Liver (tissue), 9 donors: ENCODE measurements around the gene PRKCSH. TPM values are rescaled to one million over a fixed set of nuclear protein-coding genes. Genes with fewer than 3 reads are reported as not detected.
"Not testable (repeated sequence)": the region's sequence is repeated elsewhere in the genome, so short reads cannot be mapped to it uniquely, and the experiment has no call there.

ENCODE experiments used
- DNase-seq: peaks from one replicate; pipeline ENCODE4 v3.0.0-alpha.2; 2017; ENCODE audit warnings: low spot score
- H3K27ac ChIP-seq, 2 donors: one replicate each; pipeline ENCODE4 v1.7.0; 2013; ENCODE audit warnings: inconsistent platforms in 2 of 2, low read length in 2 of 2, control low read depth in 1 of 2, low read depth in 1 of 2, mild to moderate bottlenecking in 1 of 2
- H3K27me3 ChIP-seq, 4 donors: one replicate each; pipeline versions ENCODE4 v1.6.1 to v1.7.0; 2013; ENCODE audit warnings: low read length in 3 of 4, inconsistent platforms in 1 of 4, mild to moderate bottlenecking in 1 of 4, moderate library complexity in 1 of 4; ENCODE audit not compliant: control insufficient read depth in 4 of 4, insufficient read depth in 4 of 4
- H3K36me3 ChIP-seq, 4 donors: one replicate each; pipeline versions ENCODE4 v1.6.1 to v1.7.0; 2013; ENCODE audit warnings: low read length in 3 of 4, mild to moderate bottlenecking in 3 of 4, low read depth in 1 of 4, moderate library complexity in 1 of 4; ENCODE audit not compliant: control insufficient read depth in 4 of 4, insufficient read depth in 3 of 4
- H3K4me1 ChIP-seq, 4 donors: one replicate each; pipeline versions ENCODE4 v1.6.1 to v1.7.0; 2013; ENCODE audit warnings: low read length in 3 of 4, mild to moderate bottlenecking in 3 of 4, moderate library complexity in 1 of 4; ENCODE audit not compliant: control insufficient read depth in 4 of 4, insufficient read depth in 4 of 4
- H3K4me3 ChIP-seq, 3 donors: one replicate each; pipeline versions ENCODE4 v1.6.1 to v1.7.0; 2013; ENCODE audit warnings: low read length in 3 of 3, control low read depth in 1 of 3, low read depth in 1 of 3, mild to moderate bottlenecking in 1 of 3
- H3K9ac ChIP-seq, 2 donors: one replicate each; pipeline ENCODE4 v1.7.0; 2013; ENCODE audit warnings: low read length in 2 of 2, mild to moderate bottlenecking in 2 of 2, moderate library complexity in 2 of 2, control low read depth in 1 of 2, low read depth in 1 of 2
- H3K9me3 ChIP-seq, 4 donors: one replicate each; pipeline versions ENCODE4 v1.6.1 to v1.7.0; 2013; ENCODE audit warnings: low read length in 3 of 4; ENCODE audit not compliant: control insufficient read depth in 4 of 4
- EGR1 ChIP-seq, 2 donors: IDR thresholded peaks; 2 replicates each; pipeline ENCODE4 v1.6.1; 2016 to 2018; ENCODE audit warnings: antibody characterized with exemption in 2 of 2, low read depth in 2 of 2
- FOXA1 ChIP-seq: IDR thresholded peaks from 2 replicates; pipeline ENCODE4 v1.6.1; 2016; ENCODE audit warnings: antibody characterized with exemption
- FOXA2 ChIP-seq: IDR thresholded peaks from 2 replicates; pipeline ENCODE4 v1.6.1; 2016; ENCODE audit warnings: antibody characterized with exemption
- HNF4A ChIP-seq, 2 donors: conservative IDR thresholded peaks; 2 replicates each; pipeline ENCODE4 v1.6.1; 2016; ENCODE audit warnings: antibody characterized with exemption in 2 of 2, mild to moderate bottlenecking in 2 of 2
- HNF4G ChIP-seq: IDR thresholded peaks from 2 replicates; pipeline ENCODE4 v1.6.1; 2016; ENCODE audit warnings: antibody characterized with exemption
- JUND ChIP-seq, 2 donors: IDR thresholded peaks; 2 replicates each; pipeline ENCODE4 v1.6.1; 2016; ENCODE audit warnings: antibody characterized with exemption in 2 of 2
- NR2F2 ChIP-seq: IDR thresholded peaks from 2 replicates; pipeline ENCODE4 v1.6.1; 2016; ENCODE audit warnings: antibody characterized with exemption
- RAD21 ChIP-seq, 2 donors: IDR thresholded peaks; 2 replicates each; pipeline ENCODE4 v1.6.1; 2016; ENCODE audit warnings: antibody characterized with exemption in 2 of 2, mild to moderate bottlenecking in 2 of 2
- RXRA ChIP-seq, 2 donors: IDR thresholded peaks; 2 replicates each; pipeline ENCODE4 v1.6.1; 2017 to 2018; ENCODE audit warnings: antibody characterized with exemption in 2 of 2, mild to moderate bottlenecking in 1 of 2
- SP1 ChIP-seq: IDR thresholded peaks from 2 replicates; pipeline ENCODE4 v1.6.1; 2018; ENCODE audit warnings: antibody characterized with exemption, mild to moderate bottlenecking
- TAF1 ChIP-seq: conservative IDR thresholded peaks from 2 replicates; pipeline ENCODE4 v1.6.1; 2016; ENCODE audit warnings: antibody characterized with exemption, mild to moderate bottlenecking
- YY1 ChIP-seq: IDR thresholded peaks from 2 replicates; pipeline ENCODE4 v1.6.1; 2016; ENCODE audit warnings: antibody characterized with exemption, mild to moderate bottlenecking
- WGBS: extraction: QIAGEN DNeasy Blood & Tissue Kit; methylation state at CpG from one replicate; pipeline ENCODE4 v1.1.7; 2013; 5-methylcytosine and 5-hydroxymethylcytosine counted together
- polyA plus RNA-seq, 2 donors: library from polyadenylated mRNA; stranded (reverse) in 1 of 2; unstranded in 1 of 2; fragments of 200-250 nt in 1 of 2; fragments of >200 nt in 1 of 2; fragmentation: Nextera tagmentation in 1 of 2; extraction: Ambion mirVana in 1 of 2; gene quantifications; one replicate each; pipeline versions ENCODE4 v1.2.1 to v1.2.3, GENCODE V29; 2013 to 2015
- total RNA-seq, 2 donors: library from RNA; depleted of rRNA; stranded (reverse); fragments of >200 nt; gene quantifications; one replicate each; pipeline ENCODE4 v1.2.3, GENCODE V29; 2014
- TF ChIP-seq, protein P1 (sequence below): IDR thresholded peaks from 2 replicates; pipeline ENCODE4 v1.6.1; 2016; ENCODE audit warnings: antibody characterized with exemption, mild to moderate bottlenecking
- TF ChIP-seq, protein P2 (sequence below): IDR thresholded peaks from 2 replicates; pipeline ENCODE4 v1.6.1; 2016; ENCODE audit warnings: antibody characterized with exemption
- donor health status: healthy.
- donor health status: healthy.
- donor health status: healthy.
- donor health status: healthy.
- donor health status: healthy.

The PRKCSH gene
- total and polyA plus RNA-seq, 4 donors = 42.9 to 165 (median 78.3) TPM

DNA sequence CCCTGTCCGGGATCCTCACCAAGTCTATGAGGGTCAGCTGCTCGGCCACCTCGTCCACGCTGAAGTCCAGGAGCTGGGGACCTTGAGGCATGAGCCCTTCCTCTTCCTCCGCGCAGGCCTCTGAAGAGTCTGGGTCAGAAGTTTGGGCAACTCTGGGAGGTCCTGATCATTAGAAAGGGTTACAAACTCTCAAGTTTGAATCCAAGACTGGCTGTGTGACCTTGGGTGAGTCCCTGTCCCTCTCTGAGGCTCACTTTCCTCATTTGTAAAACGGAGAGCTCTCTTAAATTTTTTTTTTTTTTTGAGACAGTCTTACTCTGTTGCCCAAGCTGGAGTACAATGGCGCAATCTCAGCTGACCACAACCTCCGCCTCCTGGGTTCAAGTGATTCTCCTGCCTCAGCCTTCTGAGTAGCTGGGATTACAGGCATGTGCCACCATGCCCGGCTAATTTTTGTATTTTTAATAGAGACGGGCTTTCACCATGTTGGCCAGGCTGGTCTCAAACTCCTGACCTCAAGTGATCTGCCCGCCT lies 28.7 kb upstream of the PRKCSH start:
- not testable (repeated sequence) for DNase-seq, H3K4me3 ChIP-seq, H3K9me3 ChIP-seq, H3K4me1 ChIP-seq, H3K27ac ChIP-seq, H3K36me3 ChIP-seq, H3K27me3 ChIP-seq, H3K9ac ChIP-seq
- 90% methylated on average over 12 of the region's 12 CpGs for WGBS

DNA sequence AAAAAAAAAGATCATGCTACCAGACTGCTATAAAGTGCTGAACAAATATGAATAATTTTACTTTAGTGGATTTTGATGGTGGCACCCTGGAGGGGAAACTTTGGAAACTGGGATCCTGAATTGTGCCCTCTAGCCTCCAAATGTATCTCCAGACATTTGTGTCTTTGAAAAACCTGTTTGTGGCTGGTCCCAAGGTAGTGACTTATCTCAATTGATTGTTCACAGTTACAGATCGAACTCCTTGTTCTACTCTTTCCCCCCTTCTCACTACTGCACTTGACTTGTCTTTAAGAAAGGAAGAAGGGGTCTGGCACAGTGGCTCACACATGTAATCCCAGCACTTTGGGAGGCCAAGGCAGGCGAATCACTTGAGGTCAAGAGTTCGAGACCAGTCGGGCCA lies 26.8 kb upstream of the PRKCSH start:
- Histone ChIP-seq H3K9ac (no peak overlapping the region), H3K4me3 (no peak overlapping the region), H3K27ac (no peak overlapping the region), H3K27me3 (no peaks in the 10 kb centered on the region), H3K4me1 (no peaks in the 10 kb centered on the region), H3K9me3 (no peaks in the 10 kb centered on the region), H3K36me3 (peaks cover 0 to 5% (median 0%) of the 10 kb centered on the region in 4 donors)
- no peak for DNase-seq
- TF ChIP-seq TAF1 (no peak), RAD21 (IDR thresholded peaks at IDR 0.05) (no peak), RXRA (IDR thresholded peaks at IDR 0.05) (no peak), FOXA1 (no peak), SP1 (no peak), EGR1 (IDR thresholded peaks at IDR 0.05; ENCODE audit: low read depth in 2 of 2) (no peak), FOXA2 (no peak), JUND (IDR thresholded peaks at IDR 0.05) (no peak), NR2F2 (no peak)
- TF ChIP-seq, protein P1, sequence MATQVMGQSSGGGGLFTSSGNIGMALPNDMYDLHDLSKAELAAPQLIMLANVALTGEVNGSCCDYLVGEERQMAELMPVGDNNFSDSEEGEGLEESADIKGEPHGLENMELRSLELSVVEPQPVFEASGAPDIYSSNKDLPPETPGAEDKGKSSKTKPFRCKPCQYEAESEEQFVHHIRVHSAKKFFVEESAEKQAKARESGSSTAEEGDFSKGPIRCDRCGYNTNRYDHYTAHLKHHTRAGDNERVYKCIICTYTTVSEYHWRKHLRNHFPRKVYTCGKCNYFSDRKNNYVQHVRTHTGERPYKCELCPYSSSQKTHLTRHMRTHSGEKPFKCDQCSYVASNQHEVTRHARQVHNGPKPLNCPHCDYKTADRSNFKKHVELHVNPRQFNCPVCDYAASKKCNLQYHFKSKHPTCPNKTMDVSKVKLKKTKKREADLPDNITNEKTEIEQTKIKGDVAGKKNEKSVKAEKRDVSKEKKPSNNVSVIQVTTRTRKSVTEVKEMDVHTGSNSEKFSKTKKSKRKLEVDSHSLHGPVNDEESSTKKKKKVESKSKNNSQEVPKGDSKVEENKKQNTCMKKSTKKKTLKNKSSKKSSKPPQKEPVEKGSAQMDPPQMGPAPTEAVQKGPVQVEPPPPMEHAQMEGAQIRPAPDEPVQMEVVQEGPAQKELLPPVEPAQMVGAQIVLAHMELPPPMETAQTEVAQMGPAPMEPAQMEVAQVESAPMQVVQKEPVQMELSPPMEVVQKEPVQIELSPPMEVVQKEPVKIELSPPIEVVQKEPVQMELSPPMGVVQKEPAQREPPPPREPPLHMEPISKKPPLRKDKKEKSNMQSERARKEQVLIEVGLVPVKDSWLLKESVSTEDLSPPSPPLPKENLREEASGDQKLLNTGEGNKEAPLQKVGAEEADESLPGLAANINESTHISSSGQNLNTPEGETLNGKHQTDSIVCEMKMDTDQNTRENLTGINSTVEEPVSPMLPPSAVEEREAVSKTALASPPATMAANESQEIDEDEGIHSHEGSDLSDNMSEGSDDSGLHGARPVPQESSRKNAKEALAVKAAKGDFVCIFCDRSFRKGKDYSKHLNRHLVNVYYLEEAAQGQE = no peak
- TF ChIP-seq, protein P2, sequence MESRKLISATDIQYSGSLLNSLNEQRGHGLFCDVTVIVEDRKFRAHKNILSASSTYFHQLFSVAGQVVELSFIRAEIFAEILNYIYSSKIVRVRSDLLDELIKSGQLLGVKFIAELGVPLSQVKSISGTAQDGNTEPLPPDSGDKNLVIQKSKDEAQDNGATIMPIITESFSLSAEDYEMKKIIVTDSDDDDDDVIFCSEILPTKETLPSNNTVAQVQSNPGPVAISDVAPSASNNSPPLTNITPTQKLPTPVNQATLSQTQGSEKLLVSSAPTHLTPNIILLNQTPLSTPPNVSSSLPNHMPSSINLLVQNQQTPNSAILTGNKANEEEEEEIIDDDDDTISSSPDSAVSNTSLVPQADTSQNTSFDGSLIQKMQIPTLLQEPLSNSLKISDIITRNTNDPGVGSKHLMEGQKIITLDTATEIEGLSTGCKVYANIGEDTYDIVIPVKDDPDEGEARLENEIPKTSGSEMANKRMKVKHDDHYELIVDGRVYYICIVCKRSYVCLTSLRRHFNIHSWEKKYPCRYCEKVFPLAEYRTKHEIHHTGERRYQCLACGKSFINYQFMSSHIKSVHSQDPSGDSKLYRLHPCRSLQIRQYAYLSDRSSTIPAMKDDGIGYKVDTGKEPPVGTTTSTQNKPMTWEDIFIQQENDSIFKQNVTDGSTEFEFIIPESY = no peak
- WGBS = 91% methylated on average over 4 of the region's 4 CpGs

DNA sequence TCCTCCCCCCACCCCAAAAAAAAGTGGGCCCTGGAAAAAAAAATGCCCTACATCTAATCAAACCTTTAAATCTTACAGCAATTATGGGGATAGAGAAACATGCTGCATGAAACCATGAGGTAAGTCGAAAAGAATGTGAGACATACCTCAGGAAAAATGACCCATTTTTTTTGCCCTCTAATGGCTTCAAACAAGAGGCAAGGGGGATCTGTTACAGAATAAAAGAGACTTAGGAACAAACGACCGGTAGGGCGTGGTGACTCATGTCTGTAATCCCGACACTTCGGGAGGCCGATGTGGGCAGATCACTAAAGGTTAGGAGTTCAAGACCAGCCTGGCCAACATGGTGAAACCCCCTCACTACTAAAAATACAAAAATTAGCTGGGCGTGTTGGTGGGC lies 24.8 kb upstream of the PRKCSH start:
- no peaks in the 10 kb centered on the region for H3K9me3 ChIP-seq
- WGBS = 91% methylated on average over 8 of the region's 8 CpGs
- H3K27ac ChIP-seq = no peak overlapping the region
- no peak overlapping the region for H3K4me3 ChIP-seq
- H3K36me3 ChIP-seq = no peaks in the 10 kb centered on the region
- no peaks in the 10 kb centered on the region for H3K4me1 ChIP-seq
- DNase-seq = no peak
- no peak for TF ChIP-seq YY1
- TF ChIP-seq RAD21 (IDR thresholded peaks at IDR 0.05) = no peak
- no peak for TF ChIP-seq HNF4A (conservative IDR thresholded peaks at IDR 0.05)
- no peak for TF ChIP-seq HNF4G
- TF ChIP-seq FOXA1 = no peak
- TF ChIP-seq TAF1 = no peak
- TF ChIP-seq EGR1 (IDR thresholded peaks at IDR 0.05; ENCODE audit: low read depth in 2 of 2) = no peak
- TF ChIP-seq, protein P1 = no peak
- H3K27me3 ChIP-seq = no peaks in the 10 kb centered on the region
- H3K9ac ChIP-seq = no peak overlapping the region
